ENCODE results near the gene TESMIN.

Gene TESMIN

DNA sequence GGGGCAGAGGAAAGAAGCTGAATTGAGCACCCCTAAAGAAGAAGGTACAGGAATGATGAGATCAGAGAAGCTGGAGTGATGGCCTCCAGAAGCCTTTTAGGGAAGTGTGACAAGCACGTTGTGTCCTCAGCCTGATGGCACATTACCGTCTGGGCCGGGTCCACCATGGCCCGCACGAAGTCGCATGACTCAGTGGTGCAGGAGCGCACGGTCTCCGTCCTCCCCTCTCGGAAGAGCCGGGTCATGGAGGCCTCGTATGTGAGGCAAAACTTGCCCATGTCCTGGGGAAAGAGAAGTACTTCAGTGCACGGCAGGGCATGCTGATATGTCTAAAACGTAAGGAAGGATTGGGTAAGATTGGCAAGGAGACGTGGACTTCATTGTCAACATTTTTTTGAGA is 11.2 kb upstream of the TESMIN start:
- FAIRE-seq (no peak), DNase-seq (ENCODE audit: insufficient read length, low spot score) (no peak)

DNA sequence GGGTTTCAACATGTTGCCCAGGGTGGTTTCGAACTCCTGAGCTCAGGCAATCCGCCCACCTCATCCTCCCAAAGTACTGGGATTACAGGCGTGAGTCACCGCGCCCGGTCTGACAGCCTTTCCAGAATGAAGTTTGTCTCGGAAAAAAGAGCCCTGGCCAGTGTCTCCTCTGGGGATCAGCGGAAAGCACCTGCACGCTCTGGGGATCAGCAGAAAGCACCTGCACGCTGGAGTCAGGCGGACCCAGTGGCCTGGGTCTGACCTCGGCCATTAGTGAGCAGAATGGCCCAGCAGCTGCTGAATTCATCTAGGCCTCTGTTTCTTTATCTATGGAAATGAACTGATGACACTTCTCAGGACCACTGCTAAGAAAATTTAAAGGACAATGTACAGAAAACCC is 10.5 kb upstream of the TESMIN start:
- DNase-seq (ENCODE audit: insufficient read length, low spot score): no peak
- FAIRE-seq: no peak

DNA sequence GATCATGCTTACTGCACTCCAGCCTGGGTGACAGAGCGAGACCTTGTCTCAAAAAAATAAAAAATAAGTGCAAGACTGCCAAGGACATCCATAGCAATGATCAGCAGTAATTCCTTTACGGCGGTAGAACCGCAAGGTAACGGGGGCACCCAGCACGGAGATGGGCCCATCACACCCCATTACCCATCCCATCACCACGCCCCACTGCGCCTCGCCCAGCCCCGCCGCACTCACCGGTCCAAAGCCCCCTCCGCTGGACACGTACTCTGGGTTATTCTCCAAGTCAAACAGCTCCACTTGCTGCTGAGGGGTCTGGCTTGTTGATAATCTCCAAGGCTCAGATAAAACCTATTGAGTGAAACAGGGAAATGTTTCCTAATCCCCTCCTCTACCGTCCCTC is 8.7 kb upstream of the TESMIN start:
- no peak for FAIRE-seq

DNA sequence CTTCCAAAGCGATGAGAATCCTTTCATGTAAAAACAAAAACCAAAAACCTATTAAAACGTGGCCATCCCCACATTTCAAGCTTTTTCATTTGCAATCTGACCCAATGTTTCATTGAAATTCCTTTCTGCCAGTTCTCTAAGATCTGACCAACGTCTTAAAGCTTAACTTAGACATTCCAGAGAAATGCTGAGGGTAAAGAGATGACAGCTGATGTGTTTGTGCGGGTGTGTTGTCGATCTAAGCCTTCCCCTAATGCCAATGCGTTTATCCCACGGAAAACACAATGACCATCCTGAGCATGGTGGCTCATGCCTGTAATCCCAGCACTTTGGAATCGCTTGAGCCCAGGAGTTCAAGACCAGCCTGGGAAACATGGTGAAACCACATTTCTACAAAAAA is 6.4 kb upstream of the TESMIN start:
- DNase-seq (ENCODE audit: insufficient read length, low spot score) (no peak), FAIRE-seq (no peak)

More for the DNA sequence above, 8.7 kb upstream of the TESMIN start:
- DNase-seq (ENCODE audit: insufficient read length, low spot score): no peak

DNA sequence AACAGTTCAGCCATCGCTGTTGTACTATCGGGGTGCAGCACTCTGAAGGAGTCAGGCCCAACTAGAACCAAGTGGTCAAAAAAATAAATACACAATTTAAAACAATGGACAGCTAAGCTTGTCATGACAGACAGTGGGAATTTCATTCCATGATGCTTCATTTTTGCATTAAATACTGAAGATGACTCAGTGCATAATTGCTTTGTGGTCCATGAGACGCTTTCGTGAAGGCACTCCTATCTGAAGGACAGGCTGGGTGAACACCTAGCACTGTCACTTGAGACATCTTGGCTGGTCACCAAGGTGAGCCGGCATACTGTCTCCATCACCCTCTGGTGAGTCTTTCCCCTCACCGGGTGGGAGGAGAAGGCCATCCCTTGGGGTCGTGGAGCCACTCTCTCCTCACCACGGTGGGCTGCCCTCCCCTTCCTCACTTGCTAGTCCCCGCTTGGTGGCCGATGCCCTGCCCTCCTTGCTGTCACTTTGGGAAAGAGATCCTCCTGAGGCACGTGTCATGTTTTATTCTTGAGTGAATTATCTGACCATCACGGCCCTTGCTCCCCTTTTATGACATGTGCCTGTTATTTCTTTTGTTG is 4.9 kb upstream of the TESMIN start:
- no peak for DNase-seq (ENCODE audit: insufficient read length, low spot score)
- no peak for FAIRE-seq

DNA sequence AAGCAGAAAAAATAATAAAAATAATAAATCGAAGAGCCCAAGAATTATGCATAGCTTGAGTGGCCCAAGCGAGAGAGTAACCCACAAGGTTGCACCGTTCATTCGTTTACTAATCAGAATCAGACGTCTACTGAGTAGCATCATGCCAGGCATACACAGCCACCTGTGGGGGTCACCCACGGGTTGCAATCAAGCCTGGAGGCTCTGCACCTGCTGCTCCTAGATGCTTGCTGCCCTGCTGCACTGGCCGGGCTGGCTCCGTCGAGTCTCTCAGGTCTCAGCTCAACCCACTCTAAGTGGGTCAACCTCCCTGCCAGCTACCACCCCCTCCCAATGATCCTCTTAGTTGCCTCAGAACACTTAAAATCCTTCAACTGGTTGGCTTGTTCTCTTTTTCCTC is 2.0 kb upstream of the TESMIN start:
- no peak for FAIRE-seq
- DNase-seq (ENCODE audit: insufficient read length, low spot score): no peak

DNA sequence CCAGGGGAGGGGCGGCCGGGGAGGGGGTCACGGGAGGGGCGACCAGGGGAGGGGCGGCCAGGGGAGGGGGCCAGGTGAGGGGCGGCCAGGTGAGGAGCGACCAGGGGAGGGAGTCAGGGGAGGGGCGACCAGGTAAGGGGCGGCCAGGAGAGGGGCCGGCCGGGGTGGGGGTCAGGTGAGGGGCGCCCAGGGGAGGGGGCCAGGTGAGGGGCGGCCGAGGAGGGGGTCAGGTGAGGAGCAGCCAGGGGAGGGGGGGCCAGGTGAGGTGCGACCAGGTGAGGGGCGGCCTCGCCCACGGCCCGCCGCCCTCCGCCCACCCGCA is 355 bp downstream of the TESMIN start:
- no peak for DNase-seq (ENCODE audit: insufficient read length, low spot score)
- no peak for FAIRE-seq

DNA sequence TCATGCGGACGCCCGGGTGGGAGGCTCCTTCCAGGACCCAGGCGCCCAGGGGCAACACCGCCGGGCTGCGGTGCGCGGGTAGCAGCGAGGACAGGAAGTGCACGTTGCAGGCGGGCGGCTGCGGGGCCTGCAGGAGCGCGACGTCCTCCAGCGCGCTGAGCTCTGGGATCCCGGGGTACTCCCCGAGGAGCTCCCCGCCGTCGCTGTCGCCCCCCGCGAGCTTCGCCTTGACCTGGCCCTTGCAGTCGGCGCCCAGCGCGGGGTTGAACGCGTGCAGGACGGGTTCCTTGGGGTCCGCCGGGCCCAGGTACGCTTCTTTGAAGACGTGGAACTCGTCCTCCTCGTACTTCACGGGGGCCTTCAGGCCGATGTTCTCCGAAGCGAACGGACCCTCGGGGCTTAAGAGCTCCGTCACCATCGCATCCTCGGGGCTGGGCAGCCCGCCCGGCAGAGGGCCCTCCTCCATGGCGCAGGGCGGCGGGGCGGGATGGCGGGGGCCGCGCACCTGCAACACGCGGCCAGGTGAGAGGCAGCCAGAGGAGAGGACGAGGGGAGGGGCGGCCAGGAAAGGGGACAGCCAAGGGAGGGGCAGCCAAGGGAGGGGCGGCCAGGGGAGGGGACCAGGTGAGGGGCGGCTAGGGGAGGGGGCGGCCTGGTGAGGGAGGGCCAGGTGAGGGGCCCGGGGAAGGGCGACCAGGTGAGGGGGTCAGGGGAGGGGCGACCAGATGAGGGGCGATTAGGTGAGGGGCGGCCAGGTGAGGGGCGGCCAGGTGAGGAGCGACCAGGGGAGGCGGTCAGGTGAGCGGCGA is 921 bp downstream of the TESMIN start:
- FAIRE-seq: no peak
- DNase-seq (ENCODE audit: insufficient read length, low spot score): no peak

DNA sequence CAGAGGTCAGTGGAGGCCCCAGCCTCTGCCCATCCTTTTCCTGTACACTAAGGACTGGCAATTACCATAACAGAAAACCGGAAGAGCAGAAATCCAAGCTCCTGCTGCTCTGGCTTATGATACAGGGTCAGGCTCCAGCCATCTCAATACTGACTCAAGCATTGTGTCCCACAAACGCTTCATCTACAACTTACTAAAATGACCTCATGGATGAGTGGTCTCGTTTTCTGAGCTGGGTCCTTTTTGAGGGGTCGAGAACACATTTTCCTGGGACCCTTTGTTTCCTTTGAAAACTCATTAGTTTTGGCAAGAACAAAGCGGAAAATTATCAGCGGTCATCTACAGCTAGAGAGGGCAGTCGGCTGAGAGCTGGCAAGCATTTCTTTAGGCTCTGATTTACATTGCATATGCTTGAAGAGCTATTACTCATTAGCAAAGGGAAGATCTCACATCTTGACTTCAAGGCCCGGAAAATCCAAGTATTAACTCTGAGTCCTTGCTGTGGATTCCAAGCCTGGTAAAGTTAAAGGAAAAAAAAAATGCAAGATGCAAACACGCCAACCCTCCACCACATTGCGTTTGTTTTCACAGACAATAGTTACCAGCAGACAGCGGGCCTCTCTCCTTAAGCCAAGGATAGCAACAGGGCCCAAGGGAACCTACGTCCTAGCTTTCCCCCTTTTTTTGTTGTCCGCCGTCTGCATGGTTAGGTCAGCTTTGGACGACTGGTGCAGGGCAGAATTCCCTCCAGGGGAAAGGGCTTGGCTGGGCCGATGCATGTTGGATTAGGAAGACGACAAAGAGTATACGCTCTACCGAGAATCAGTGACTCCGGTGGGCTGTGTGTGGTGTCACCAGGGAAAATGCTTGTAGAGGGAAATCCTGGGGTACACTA is 1.8 kb downstream of the TESMIN start:
- DNase-seq (ENCODE audit: insufficient read length, low spot score) (no peak), FAIRE-seq (no peak)

DNA sequence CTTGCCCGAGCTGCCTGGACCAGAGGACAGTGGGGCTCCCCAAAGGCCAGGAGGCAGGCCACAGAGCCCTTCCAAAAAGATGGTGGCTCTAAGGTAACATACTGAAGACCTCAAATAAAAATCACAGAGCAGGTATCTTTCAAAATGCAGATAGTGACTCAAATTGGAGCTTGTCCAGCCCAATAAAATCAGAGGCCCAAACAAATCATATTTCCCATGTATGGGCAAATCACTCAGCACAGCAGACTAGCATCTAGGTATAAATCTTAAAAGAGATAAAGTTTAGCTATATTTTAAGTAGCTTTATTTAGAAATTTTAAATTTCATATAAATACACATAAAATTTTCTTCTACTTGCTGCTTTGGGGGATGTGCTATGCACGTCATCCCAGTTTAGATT is 3.3 kb downstream of the TESMIN start:
- FAIRE-seq: no peak
- no peak for DNase-seq (ENCODE audit: insufficient read length, low spot score)

DNA sequence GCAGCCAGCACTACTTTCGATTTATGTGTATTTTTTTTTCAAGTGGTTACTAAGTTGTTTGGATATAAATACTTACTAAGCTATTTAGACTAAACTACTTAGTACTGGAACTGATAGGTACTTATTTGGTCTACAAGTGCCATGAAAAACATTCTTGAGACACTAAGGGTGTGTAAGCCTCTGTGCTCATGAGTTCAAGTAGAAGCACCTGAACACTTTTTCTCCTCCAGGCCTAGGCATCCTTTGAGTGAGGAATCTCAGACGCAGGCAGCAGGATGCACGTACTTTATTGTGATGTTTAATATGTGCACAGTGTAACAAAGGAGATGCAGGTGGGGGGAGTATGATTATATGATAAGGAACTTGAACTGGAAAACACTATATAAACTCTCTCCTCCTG is 7.8 kb downstream of the TESMIN start:
- no peak for FAIRE-seq

DNA sequence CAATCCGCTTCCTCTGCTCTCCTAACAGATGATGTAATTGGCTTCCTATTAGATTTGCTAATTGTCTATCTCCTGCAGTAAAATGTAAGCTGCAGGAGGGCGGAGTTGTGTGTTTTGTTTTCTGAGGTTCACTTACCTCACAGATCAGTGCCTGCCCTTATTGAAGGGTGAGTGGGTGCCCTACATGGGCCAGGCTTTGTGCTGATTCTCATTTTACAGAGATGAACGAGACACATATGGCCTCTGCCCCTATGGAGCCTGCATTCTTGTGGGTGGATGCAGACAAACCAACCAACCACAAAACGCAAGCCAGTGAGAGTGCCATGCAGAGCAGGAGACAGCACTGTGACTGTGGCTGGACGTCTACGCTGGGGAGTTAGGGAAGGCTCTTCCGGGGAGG is 9.9 kb downstream of the TESMIN start:
- FAIRE-seq: no peak
- no peak for DNase-seq (ENCODE audit: insufficient read length, low spot score)

More for the DNA sequence above, 7.8 kb downstream of the TESMIN start:
- no peak for DNase-seq (ENCODE audit: insufficient read length, low spot score)

DNA sequence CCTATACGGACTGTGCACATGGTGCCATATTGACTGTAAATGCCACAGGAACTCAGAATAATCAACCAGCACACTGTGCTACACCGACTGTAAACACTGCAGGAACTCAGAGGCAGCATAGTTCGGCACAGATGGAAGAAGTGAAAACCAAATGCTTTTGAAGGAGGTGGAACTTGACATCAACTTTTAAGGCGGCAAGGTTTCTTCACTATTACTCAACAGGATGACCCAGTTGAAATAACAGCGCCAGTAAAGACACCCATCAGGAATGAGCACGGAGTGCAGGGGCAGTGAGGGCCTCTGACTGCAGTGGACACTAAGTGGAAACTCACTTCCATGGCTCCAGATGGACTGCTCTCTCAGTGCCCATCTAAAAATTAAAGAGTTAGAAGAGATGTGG is 15.7 kb downstream of the TESMIN start:
- FAIRE-seq (no peak), DNase-seq (ENCODE audit: insufficient read length, low spot score) (no peak)

DNA sequence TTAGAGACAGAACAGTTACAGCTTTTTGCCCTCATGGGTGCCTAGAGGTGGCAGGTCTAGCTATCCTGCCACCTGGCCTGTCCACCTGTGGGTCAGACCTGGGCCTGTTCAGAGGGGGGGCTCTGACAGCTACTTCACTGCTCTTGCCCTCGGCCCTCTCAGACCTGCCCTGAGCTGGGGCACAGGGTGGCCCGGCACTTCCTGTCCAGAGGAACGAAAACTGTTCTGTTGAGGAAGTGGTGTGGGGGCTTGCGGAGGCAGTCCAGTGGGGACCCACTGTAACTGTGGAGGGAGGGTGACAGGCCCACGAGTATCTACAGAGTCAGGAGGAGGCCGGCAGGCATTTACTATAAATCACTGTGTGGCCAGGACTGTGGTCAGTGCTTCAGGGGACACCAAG is 16.2 kb downstream of the TESMIN start:
- no peak for DNase-seq (ENCODE audit: insufficient read length, low spot score)
- no peak for FAIRE-seq

DNA sequence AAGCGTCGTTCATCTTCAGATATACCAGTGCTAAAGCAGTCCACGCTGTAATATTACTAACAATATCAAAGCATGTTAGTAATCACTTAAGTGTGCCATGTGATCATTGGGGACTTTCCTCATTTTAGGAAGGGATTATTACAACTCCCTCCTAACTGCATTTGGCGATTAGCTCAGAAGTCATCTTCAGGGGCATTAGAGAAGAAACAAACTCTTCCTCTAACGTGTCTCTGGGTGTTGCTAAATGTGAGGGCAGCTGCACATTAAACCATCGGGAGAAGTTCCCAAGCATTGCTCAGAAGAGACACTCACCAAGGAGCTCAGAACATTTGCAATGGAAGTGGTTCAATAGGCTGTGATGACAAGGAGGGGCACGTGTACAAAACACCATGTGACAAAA is 17.2 kb downstream of the TESMIN start:
- FAIRE-seq (no peak), DNase-seq (ENCODE audit: insufficient read length, low spot score) (no peak)

DNA sequence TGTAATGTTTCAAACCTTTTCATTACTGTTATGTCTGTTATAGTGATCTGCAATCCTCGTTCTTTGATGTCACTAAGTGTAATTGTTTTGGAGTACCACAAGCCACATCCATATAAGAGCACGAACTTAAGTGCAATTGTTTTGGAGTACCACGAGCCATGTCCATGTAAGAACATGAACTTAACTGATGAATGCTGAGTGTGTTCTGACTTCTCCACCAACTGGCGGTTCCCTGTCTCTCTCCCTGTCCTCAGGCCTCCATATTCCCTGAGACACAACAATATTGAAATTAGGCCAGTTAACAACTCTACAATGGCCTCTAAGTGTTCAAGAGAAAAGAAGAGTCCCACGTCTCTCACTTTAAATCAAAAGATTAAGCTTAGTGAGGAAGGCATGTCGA is 23.5 kb downstream of the TESMIN start:
- no peak for DNase-seq (ENCODE audit: insufficient read length, low spot score)
- FAIRE-seq: no peak

DNA sequence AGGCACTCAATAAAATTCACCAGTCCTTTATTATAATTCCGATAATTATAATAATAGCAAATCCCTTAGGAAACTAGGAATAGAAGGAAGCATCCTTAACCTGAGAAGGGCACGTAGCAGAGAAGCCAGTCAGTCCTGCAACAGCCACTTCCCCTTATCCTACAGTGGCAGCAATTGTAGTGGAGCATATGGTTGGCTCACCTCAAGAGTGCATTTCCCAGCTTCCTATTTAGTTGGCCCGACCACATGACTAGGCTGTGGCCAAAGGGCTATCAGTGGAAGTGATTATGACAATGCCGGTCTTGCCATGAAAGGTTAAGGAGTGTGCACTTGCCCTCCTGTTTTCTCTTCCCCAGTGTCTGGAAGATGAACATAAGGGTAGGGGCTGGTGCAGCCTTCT is 27.0 kb downstream of the TESMIN start:
- no peak for DNase-seq (ENCODE audit: insufficient read length, low spot score)
- no peak for FAIRE-seq

DNA sequence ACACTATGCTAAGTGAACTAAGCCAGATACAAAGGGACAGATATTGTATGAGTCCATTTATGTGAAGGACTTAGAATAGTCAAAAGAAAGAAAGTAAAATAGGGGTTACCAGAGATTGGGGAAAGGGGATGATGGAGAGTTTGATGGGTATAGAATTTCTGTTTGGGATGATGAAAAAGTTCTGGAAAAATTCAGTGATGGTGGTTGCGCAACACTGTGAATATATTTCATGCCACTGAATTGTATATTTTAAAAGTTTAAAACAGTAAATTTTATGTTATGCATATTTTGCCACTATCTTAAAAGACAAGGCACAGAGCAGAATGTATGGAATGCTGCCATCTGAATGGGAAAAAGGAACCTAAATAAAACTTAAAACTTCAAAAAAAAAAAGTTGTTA is 29.2 kb downstream of the TESMIN start:
- FAIRE-seq (no peak), DNase-seq (ENCODE audit: insufficient read length, low spot score) (no peak)

DNA sequence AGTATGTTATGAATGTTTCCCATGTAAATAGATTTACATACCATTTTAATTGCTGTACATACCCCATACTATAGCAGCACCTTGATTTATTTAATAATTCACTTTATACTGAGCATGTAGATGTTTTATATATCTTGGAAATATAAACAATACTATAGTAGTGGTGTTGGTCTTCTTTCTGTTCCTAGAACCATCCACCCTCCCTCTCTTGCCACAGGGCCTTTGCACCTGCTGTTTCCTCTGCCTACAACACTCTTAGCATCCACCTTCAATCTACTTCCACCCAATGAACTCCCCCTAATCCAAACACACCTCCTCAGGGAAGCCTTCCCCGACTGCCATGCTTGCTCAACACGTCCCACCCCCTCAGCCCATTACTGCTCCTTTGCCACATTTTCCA is 30.2 kb downstream of the TESMIN start:
- no peak for DNase-seq (ENCODE audit: insufficient read length, low spot score)
- FAIRE-seq: no peak

DNA sequence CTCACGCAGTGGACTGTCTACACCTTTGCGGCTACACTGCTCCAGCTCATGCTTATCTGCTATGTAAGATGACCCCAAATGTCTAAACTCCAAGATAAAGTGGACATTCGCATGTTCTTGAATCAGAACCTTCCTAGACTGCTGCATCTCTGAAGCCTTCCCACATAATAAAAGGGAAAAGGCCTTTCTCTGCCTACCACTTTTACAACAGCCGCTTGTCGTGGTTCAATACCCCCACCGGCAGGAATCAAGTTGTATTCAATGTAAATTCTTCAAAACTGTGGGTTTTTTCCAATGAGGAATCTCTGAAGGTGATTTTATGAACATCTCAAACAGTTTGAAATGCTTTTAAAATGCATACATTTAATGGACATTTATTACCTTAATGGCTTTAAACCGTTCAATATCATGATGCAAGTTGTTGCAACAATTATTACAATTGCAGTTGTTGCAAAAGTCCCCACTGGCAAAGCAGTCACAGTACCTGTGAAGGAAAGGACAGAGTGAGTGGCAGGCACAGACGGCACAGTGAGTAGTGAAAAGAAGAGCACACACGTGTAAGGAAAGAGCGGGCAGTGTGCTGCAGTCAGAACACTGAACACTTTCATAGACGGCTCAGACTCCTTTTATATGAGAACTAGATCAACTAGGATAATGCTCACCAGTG is 35.7 kb downstream of the TESMIN start:
- FAIRE-seq: no peak

More for the DNA sequence above, 35.7 kb downstream of the TESMIN start:
- DNase-seq (ENCODE audit: insufficient read length, low spot score): no peak

Measured in GM19239 (cell line).